ENCODE results near the gene CHST10. TPM values are rescaled to one million over a fixed set of nuclear protein-coding genes. Genes with fewer than 3 reads are reported as not detected.

The CHST10 gene
- total RNA-seq, 3 donors from 2014 or later (not counting 1 experiment from before 2014, with no cell fraction given) = 11.1 to 15.3 (median 13.4) TPM

DNA sequence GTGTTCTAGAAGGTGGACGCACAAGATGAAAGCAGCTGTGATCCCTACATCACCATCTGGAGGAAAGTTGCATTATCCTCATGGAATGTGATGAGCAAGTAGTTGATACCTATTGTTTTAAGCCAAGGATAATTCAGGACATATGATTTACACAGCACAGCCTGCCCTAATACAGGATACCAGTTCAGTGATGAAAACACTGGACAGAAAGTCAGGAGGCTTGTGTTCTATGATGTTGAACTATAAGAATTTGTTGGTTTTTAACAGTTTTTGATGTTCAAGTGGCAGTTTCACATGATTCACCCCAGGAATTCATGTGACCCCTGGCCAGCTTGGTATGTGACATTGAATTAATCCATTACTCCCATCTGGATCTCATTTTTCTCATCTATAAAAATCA, 6.2 kb upstream of the CHST10 start:
- Histone ChIP-seq H3K9me3 (ENCODE audit: control insufficient read depth, insufficient read depth, low read length) (no peaks in the 10 kb centered on the region), H3K4me1 (ENCODE audit: control insufficient read depth, insufficient read depth, low read length) (no peaks in the 10 kb centered on the region), H3K27ac (ENCODE audit: low read length) (no peak overlapping the region), H3K27me3 (ENCODE audit: control insufficient read depth, insufficient read depth, low read length) (no peaks in the 10 kb centered on the region), H3K4me3 (ENCODE audit: low read length) (no peak overlapping the region), H3K36me3 (ENCODE audit: control insufficient read depth, insufficient read depth, low read length) (no peaks in the 10 kb centered on the region)
- intact Hi-C loops (cut with micrococcal nuclease) = no loop called here
- ATAC-seq (no peak), DNase-seq (no peak)
- 80% methylated on average over 1 of the region's 1 CpG for WGBS (ENCODE audit: insufficient coverage)
- Mint-ChIP-seq H3K9me3 (no peaks in the 10 kb centered on the region), H3K4me1 (peaks cover 5% of the 10 kb centered on the region in 2 donors), H3K4me3 (no peak overlapping the region), H3K36me3 (no peaks in the 10 kb centered on the region), H3K27ac (no peak overlapping the region), H3K27me3 (ENCODE audit: low read depth in 2 of 2) (peaks cover 27 to 39% of the 10 kb centered on the region in 2 donors)
- TF ChIP-seq, protein P1, sequence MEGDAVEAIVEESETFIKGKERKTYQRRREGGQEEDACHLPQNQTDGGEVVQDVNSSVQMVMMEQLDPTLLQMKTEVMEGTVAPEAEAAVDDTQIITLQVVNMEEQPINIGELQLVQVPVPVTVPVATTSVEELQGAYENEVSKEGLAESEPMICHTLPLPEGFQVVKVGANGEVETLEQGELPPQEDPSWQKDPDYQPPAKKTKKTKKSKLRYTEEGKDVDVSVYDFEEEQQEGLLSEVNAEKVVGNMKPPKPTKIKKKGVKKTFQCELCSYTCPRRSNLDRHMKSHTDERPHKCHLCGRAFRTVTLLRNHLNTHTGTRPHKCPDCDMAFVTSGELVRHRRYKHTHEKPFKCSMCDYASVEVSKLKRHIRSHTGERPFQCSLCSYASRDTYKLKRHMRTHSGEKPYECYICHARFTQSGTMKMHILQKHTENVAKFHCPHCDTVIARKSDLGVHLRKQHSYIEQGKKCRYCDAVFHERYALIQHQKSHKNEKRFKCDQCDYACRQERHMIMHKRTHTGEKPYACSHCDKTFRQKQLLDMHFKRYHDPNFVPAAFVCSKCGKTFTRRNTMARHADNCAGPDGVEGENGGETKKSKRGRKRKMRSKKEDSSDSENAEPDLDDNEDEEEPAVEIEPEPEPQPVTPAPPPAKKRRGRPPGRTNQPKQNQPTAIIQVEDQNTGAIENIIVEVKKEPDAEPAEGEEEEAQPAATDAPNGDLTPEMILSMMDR (IDR thresholded peaks at IDR 0.05) = no peak

DNA sequence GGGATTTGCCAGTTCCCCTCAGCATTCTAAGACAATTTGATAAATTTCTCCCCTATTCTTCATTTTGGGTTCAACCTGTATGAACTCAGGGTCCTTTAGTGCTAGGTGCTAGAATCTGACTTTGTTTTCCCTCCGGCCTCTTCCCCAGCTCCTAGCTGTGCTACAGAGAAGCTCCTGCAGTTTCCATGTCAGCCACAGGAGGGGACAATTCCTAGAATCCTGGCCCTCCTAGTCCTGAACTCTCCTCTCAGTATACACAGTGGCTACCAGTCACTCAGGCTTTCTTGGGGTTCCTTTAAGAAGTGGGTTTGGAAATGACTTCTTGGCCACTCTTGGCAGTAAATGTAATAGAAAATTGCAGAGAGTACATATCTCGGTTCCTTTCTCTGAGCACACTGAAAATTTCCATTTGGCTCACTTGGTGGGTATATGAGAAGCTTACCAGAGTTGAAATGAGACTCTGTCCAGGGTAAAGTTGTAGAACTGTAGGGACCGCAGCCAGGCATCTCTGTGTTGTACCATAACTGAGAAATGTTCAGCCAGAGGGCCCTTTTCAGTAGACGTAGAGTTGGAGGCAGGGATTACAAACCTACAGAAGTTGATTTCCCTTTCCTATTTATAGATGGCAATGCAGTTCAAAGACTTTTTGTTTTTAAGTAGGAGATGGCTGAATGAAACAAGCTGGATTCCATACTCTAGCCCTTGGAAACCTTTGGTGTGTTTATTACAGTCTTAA, 5.0 kb upstream of the CHST10 start:
- peaks cover 20 to 27% of the 10 kb centered on the region in 2 donors for H3K27me3 Mint-ChIP-seq (ENCODE audit: low read depth in 2 of 2)
- TF ChIP-seq, protein P1 (IDR thresholded peaks at IDR 0.05) = no peak
- peaks cover 2% of the 10 kb centered on the region for H3K4me1 ChIP-seq (ENCODE audit: control insufficient read depth, insufficient read depth, low read length)
- intact Hi-C loops (cut with micrococcal nuclease) = no loop called here
- H3K4me3 ChIP-seq (ENCODE audit: low read length) = no peak overlapping the region
- H3K27me3 ChIP-seq (ENCODE audit: control insufficient read depth, insufficient read depth, low read length) = no peaks in the 10 kb centered on the region
- no peak for ATAC-seq
- H3K9me3 ChIP-seq (ENCODE audit: control insufficient read depth, insufficient read depth, low read length) = no peaks in the 10 kb centered on the region
- no peak overlapping the region for H3K27ac ChIP-seq (ENCODE audit: low read length)
- peaks cover 2% of the 10 kb centered on the region in 2 donors for H3K4me1 Mint-ChIP-seq
- H3K27ac Mint-ChIP-seq = no peak overlapping the region
- H3K36me3 ChIP-seq (ENCODE audit: control insufficient read depth, insufficient read depth, low read length) = no peaks in the 10 kb centered on the region
- no peaks in the 10 kb centered on the region for H3K9me3 Mint-ChIP-seq
- no peak for DNase-seq
- no peak overlapping the region for H3K4me3 Mint-ChIP-seq
- no peaks in the 10 kb centered on the region for H3K36me3 Mint-ChIP-seq
- whole genome bisulfite sequencing (ENCODE audit: insufficient coverage) = 93% methylated on average over 4 of the region's 4 CpGs

DNA sequence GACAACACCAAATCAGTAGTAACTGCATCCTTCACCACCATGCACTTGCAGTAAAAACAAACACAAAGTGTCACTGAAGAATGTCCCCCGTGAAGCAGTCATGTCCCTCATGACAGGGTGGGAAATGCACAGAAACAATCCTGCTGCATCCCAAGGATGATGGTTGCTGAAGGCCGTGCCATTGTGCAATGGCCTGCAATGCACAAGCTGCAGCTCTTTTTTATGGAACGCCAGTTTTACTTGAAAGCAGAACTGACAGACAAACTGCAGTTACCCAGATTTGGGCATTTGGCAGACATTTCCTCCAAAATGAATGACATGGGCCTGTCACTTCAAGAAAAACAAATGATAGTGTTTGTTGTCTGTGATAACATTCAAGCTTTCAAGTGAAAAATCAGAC, 2.4 kb upstream of the CHST10 start:
- intact Hi-C loops (cut with micrococcal nuclease) = loop anchor here (5.0 kb wide), 1 partner anchor 582 kb away; the partner anchor contains the start of gene RPL31
- 72% methylated on average over 3 of the region's 3 CpGs for WGBS (ENCODE audit: insufficient coverage)

More for the DNA sequence above, 2.4 kb upstream of the CHST10 start:
- H3K9me3 Mint-ChIP-seq = no peaks in the 10 kb centered on the region
- H3K4me3 Mint-ChIP-seq = no peak overlapping the region
- DNase-seq (no peak), ATAC-seq (no peak)
- no peaks in the 10 kb centered on the region for H3K9me3 ChIP-seq (ENCODE audit: control insufficient read depth, insufficient read depth, low read length)
- no peaks in the 10 kb centered on the region for H3K36me3 Mint-ChIP-seq
- H3K27me3 Mint-ChIP-seq (ENCODE audit: low read depth in 2 of 2) = peaks cover 6 to 12% of the 10 kb centered on the region in 2 donors
- H3K4me3 ChIP-seq (ENCODE audit: low read length) = no peak overlapping the region
- H3K27ac Mint-ChIP-seq = no peak overlapping the region
- H3K27ac ChIP-seq (ENCODE audit: low read length) = no peak overlapping the region
- no peaks in the 10 kb centered on the region for H3K36me3 ChIP-seq (ENCODE audit: control insufficient read depth, insufficient read depth, low read length)
- H3K4me1 Mint-ChIP-seq = peaks cover 18 to 21% of the 10 kb centered on the region in 2 donors
- no peaks in the 10 kb centered on the region for H3K27me3 ChIP-seq (ENCODE audit: control insufficient read depth, insufficient read depth, low read length)
- peaks cover 8% of the 10 kb centered on the region for H3K4me1 ChIP-seq (ENCODE audit: control insufficient read depth, insufficient read depth, low read length)
- TF ChIP-seq, protein P1 (IDR thresholded peaks at IDR 0.05) = no peak
